DND-41 (cell line): ENCODE results near the gene SOD1.

Source experiments
- ATAC-seq: fragments of 200-7000 bp; cut with Tn5 transposase; 3 replicates; pipeline ENCODE4 v1.9.1; 2021; ENCODE audit warnings: low read depth; ENCODE audit not compliant: insufficient read depth
- DNase-seq: peaks from one replicate; pipeline ENCODE4 v3.0.0-alpha.2; 2020
- H2AFZ ChIP-seq: 2 replicates; pipeline ENCODE4 v1.6.0; 2012; ENCODE audit warnings: low read depth, low read length
- H3K27ac ChIP-seq: 2 replicates; pipeline ENCODE4 v1.5.1; 2012; ENCODE audit warnings: low read length, inconsistent platforms
- H3K27me3 ChIP-seq: fragments of 200-600 bp; sonication (generic); 2 replicates; pipeline ENCODE4 v1.6.0; 2012; ENCODE audit warnings: low read length, mild to moderate bottlenecking, inconsistent platforms; ENCODE audit not compliant: insufficient read depth, poor library complexity
- H3K36me3 ChIP-seq: 2 replicates; pipeline ENCODE4 v1.5.1; 2012; ENCODE audit warnings: low read length, inconsistent platforms; ENCODE audit not compliant: insufficient read depth
- H3K4me1 ChIP-seq: 2 replicates; pipeline ENCODE4 v1.5.1; 2012; ENCODE audit warnings: mild to moderate bottlenecking, low read length; ENCODE audit not compliant: insufficient read depth
- H3K4me2 ChIP-seq: 2 replicates; pipeline ENCODE4 v1.6.0; 2012; ENCODE audit warnings: mild to moderate bottlenecking, moderate library complexity, low read length, inconsistent platforms; ENCODE audit not compliant: insufficient read depth
- H3K4me3 ChIP-seq, 2 experiments: fragments of 200-600 bp in 1 of 2; shearing (Covaris generic) in 1 of 2; 2 replicates each; pipeline ENCODE4 v1.5.1; 2012 to 2016; ENCODE audit warnings: inconsistent platforms in 2 of 2, low read length in 2 of 2, mild to moderate bottlenecking in 2 of 2, low read depth in 1 of 2, moderate library complexity in 1 of 2
- H3K79me2 ChIP-seq: 2 replicates; pipeline ENCODE4 v1.6.0; 2012; ENCODE audit warnings: low read length, inconsistent platforms; ENCODE audit not compliant: insufficient read depth
- H3K9ac ChIP-seq: 2 replicates; pipeline ENCODE4 v1.6.0; 2012; ENCODE audit warnings: low read depth, mild to moderate bottlenecking, inconsistent platforms, low read length, moderate library complexity
- H3K9me3 ChIP-seq: 2 replicates; pipeline ENCODE4 v1.5.1; 2012; ENCODE audit warnings: low read length, moderate library complexity, mild to moderate bottlenecking, inconsistent platforms; ENCODE audit not compliant: insufficient read depth, severe bottlenecking
- H4K20me1 ChIP-seq: 2 replicates; pipeline ENCODE4 v1.6.0; 2012; ENCODE audit warnings: low read length; ENCODE audit not compliant: insufficient read depth
- EZH2 ChIP-seq: IDR thresholded peaks from 3 replicates; pipeline ENCODE4 v1.6.1; 2012; ENCODE audit warnings: borderline replicate concordance, low read depth, mild to moderate bottlenecking, moderate library complexity, low read length, inconsistent platforms; ENCODE audit not compliant: severe bottlenecking
- TF ChIP-seq, protein P1 (sequence below): IDR thresholded peaks from 2 replicates; pipeline ENCODE4 v1.5.1; 2012; ENCODE audit warnings: borderline replicate concordance, low read length, moderate library complexity, mild to moderate bottlenecking; ENCODE audit not compliant: poor library complexity, severe bottlenecking; ENCODE audit errors: extremely low read depth

SOD1 gene

DNA sequence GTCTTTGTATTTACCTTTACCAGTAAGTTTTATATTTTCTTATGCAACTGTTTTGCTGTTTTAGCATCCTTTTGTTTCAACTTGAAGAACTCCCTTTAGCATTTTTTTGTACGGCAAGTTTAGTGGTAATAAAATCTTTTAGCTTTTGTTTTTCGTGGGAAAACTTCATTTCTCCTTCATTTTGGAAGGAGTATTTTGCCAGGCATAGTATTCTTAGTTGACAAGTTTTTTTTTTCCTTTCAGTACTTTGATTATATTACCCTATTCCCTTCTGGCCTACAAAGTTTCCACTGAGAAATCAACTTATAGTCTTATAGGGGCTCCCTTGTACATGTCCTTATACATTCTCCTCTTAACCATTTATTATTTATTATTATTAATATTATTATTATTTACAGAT, 22.6 kb upstream of the SOD1 start:
- no peaks in the 10 kb centered on the region for H3K9me3 ChIP-seq
- no peaks in the 10 kb centered on the region for H3K79me2 ChIP-seq
- no peak overlapping the region for H3K27ac ChIP-seq
- H3K4me1 ChIP-seq: no peaks in the 10 kb centered on the region
- no peaks in the 10 kb centered on the region for H3K36me3 ChIP-seq
- DNase-seq: no peak
- ATAC-seq: no peak
- no peaks in the 10 kb centered on the region for H3K27me3 ChIP-seq
- no peak overlapping the region for H3K4me3 ChIP-seq
- TF ChIP-seq EZH2: no peak
- TF ChIP-seq, protein P1, sequence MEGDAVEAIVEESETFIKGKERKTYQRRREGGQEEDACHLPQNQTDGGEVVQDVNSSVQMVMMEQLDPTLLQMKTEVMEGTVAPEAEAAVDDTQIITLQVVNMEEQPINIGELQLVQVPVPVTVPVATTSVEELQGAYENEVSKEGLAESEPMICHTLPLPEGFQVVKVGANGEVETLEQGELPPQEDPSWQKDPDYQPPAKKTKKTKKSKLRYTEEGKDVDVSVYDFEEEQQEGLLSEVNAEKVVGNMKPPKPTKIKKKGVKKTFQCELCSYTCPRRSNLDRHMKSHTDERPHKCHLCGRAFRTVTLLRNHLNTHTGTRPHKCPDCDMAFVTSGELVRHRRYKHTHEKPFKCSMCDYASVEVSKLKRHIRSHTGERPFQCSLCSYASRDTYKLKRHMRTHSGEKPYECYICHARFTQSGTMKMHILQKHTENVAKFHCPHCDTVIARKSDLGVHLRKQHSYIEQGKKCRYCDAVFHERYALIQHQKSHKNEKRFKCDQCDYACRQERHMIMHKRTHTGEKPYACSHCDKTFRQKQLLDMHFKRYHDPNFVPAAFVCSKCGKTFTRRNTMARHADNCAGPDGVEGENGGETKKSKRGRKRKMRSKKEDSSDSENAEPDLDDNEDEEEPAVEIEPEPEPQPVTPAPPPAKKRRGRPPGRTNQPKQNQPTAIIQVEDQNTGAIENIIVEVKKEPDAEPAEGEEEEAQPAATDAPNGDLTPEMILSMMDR: no peak
- no peak overlapping the region for H2AFZ ChIP-seq
- H3K9ac ChIP-seq: no peak overlapping the region
- no peak overlapping the region for H3K4me2 ChIP-seq
- no peaks in the 10 kb centered on the region for H4K20me1 ChIP-seq

GRCh38 chr21:31641416-31641922, 18.0 kb upstream of the SOD1 start:
- no peak overlapping the region for H3K4me3 ChIP-seq
- no peaks in the 10 kb centered on the region for H3K9me3 ChIP-seq
- no peak overlapping the region for H3K4me2 ChIP-seq
- no peak overlapping the region for H3K9ac ChIP-seq
- TF ChIP-seq, protein P1: no peak
- TF ChIP-seq EZH2: no peak
- no peaks in the 10 kb centered on the region for H3K79me2 ChIP-seq
- no peak overlapping the region for H2AFZ ChIP-seq
- H4K20me1 ChIP-seq: no peaks in the 10 kb centered on the region
- H3K4me1 ChIP-seq: no peaks in the 10 kb centered on the region
- ATAC-seq: no peak
- H3K27me3 ChIP-seq: no peaks in the 10 kb centered on the region
- H3K36me3 ChIP-seq: no peaks in the 10 kb centered on the region
- H3K27ac ChIP-seq: no peak overlapping the region
- no peak for DNase-seq

GRCh38 chr21:31644643-31645042, 14.8 kb upstream of the SOD1 start:
- Histone ChIP-seq H2AFZ (no peak overlapping the region), H3K9ac (no peak overlapping the region), H3K4me1 (no peaks in the 10 kb centered on the region), H3K79me2 (no peaks in the 10 kb centered on the region), H3K27me3 (no peaks in the 10 kb centered on the region), H3K9me3 (no peaks in the 10 kb centered on the region), H3K27ac (no peak overlapping the region), H3K4me2 (no peak overlapping the region), H3K4me3 (no peak overlapping the region), H3K36me3 (no peaks in the 10 kb centered on the region), H4K20me1 (no peaks in the 10 kb centered on the region)
- TF ChIP-seq EZH2: no peak
- TF ChIP-seq, protein P1: no peak
- ATAC-seq: no peak
- no peak for DNase-seq

DNA sequence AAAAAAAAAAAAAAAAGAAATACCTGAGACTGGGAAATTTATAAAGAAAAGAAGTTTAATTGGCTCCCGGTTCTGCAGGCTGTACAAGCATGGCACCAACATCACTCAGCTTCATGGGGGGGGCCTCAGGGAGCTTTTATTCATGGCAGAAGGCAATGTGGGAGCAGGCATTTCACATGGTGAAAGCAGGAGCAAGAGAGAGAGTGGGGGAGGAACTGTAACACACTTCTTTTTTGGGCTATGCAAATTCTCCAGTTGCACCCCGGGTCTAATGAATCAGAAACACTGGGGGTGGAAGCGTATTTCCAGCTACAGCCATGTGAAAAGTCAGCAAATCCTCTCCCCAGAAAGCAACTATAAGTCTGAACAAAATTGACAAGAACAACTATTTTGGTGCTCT, 11.8 kb upstream of the SOD1 start:
- Histone ChIP-seq H4K20me1 (no peaks in the 10 kb centered on the region), H3K4me1 (no peaks in the 10 kb centered on the region), H3K9ac (no peak overlapping the region), H3K36me3 (no peaks in the 10 kb centered on the region), H3K4me3 (no peak overlapping the region), H3K79me2 (no peaks in the 10 kb centered on the region), H3K27ac (no peak overlapping the region), H3K9me3 (no peaks in the 10 kb centered on the region), H3K27me3 (no peaks in the 10 kb centered on the region), H2AFZ (no peak overlapping the region), H3K4me2 (no peak overlapping the region)
- ATAC-seq (no peak), DNase-seq (no peak)
- TF ChIP-seq, protein P1: no peak
- no peak for TF ChIP-seq EZH2
